Iris pigment epithelial cell (primary cell): ENCODE measurements around the gene RIPK4.

ENCODE experiments used
- DNase-seq: peaks from one replicate; pipeline ENCODE4 v3.0.0-alpha.2; 2011; ENCODE audit warnings: low read depth

RIPK4 gene

GRCh38 chr21:41766883-41767605, at the start of gene RIPK4:
RIPK4 (minus strand) TSS chr21:41767052; CDS start chr21:41767041, 11 bp downstream.
- no peak for DNase-seq

GRCh38 chr21:41815652-41816582, 49.1 kb upstream of the RIPK4 start:
- no peak for DNase-seq

DNA sequence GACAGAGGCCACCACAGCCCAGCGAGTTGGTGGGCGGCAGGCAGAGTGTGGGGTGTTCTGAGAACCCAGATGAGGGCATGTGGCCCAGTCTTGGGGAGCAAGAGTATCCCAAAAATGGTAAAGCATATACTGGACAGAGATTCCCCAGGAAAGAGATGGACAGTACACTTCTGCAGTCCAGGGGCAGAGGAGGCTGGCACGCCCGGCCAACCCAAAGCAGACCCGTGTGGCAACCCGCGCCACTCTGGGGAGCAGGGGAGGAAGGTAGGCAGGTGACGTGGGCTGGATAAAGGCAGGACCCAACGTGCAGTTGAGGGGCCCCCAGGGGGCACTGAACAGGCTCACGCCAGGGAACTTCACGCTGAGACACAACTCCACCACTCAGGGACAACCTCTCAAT, 46.4 kb upstream of the RIPK4 start:
- no peak for DNase-seq

DNA sequence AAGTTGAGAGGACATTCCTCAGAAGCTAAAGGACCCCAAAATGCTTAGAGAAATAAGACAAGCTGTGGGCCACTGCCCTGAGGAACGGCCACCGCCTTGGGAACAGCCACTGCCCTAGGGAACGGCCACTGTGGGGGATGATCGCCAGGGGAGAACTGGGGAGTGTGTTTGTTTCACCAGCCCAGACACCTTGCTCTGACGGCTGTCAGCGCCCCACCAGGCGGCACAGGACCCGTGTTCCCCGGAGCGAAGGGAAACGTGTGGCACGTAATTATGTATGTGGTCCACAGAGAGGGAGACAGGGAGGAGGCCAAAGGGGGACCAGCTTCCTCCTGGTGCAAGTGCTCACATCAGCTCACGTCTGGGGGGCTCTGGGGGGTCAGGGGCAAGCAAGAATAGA, 45.8 kb upstream of the RIPK4 start:
- DNase-seq, result no peak

DNA sequence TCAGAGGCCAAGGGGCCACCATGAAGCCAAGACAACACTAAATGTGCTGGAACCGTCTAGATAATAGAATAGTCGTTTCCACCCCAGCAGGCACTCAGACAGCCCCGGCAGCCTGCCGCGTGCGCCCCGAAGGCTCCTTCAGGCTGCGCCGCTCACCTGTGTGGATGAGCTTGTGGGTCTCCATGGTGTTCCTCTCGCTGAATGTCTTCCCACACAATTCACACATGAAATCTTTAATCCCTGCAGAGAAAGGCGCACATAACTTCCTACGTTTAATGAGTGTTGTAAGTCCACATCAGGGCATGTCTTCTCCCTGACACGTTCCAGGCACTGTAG, 43.7 kb upstream of the RIPK4 start:
- no peak for DNase-seq

DNA sequence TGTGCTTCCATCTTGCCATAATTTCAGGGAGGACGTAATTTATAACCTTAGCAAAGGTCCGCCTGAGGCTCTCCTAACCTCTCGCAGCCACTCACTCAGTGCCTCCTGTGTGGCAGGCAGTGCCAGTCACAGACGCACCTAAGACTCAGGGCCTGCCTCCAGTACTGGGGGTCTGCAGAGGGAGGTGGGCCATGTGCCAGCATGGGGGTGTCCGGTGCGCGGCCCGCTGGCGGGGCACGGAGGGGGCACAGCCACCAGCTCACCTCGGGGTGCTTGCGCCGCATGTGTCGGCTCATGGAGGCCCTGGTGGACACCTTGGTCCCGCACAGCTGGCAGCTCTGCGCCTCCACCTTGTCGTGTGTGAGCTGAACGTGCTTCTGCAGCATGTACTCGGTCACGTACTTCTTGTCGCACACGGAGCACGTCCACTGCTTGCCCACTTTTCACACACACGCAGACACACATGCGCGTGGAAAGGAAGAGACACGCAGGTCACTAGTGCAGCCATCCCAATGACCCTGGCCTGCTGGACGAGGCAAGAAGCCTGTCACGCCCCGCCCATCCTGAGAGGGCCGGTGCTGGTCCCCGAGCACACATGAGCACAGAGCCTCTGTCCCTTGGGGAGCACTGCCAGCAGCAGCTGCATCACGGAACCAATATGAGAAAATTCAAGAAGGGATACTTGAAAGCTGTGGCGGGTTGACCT, 43.2 kb upstream of the RIPK4 start:
- DNase-seq, result no peak

DNA sequence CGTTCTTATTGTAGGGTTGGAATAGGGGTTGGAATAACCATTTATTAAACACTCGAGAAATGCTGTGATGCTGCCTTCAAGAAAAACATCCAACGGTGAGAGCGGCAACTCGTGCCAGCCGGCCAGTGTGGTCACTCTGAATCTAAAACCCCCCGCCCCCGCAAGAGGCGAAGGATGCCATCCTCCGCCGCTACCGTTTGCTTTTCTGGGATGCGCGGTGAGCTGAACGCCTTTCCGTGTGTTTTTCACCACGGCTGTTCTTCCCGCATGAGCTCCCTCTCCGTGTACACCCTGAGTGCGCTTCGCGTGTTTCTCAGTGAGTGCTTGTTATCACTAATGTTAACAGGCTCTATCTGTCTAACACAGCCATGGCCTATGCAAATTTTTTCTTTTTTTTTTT, 42.0 kb upstream of the RIPK4 start:
- DNase-seq, result no peak

- DNase-seq, result no peak
These were observed 41.2 kb upstream of the RIPK4 start for GRCh38 chr21:41808094-41808493.

DNA sequence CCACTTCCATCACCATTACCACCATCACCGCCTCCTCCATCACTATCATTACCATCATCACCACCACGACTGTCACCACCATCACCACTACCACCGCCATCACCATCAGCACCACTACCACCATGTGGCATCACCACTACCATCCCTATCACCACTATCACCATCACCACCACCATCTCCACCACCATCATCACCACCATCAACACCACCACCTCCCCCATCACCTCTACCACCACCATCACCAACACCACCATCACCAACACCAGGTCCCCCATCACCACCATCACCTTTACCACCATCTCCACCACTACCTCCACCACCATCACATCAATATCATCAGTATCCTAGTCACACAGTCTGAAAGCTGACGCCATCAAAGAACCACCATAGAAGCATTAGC, 39.9 kb upstream of the RIPK4 start:
- no peak for DNase-seq

- no peak for DNase-seq
These were observed 38.8 kb upstream of the RIPK4 start for GRCh38 chr21:41805643-41806042.

- DNase-seq, result no peak
These were observed 38.2 kb upstream of the RIPK4 start for GRCh38 chr21:41805038-41805437.

DNA sequence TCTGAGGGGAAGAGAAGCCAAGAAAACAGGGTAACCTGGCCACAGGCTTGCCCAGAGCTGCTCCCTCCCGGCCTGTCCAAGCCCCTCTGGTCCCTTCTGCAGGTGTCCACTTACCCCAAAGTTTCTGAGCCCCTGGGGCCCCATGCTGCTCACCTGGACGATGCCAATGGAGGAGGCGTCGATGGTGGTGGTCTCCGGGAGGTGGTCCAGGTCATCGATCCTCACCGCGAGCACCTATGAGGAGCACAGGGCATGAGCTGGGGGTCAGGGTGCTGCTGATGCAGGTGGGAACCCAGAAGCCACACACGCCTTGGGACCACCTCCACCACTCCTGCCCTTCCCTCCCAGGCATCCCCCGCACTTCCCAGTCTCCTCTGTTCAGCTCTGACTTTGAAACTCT, 37.5 kb upstream of the RIPK4 start:
- no peak for DNase-seq

DNA sequence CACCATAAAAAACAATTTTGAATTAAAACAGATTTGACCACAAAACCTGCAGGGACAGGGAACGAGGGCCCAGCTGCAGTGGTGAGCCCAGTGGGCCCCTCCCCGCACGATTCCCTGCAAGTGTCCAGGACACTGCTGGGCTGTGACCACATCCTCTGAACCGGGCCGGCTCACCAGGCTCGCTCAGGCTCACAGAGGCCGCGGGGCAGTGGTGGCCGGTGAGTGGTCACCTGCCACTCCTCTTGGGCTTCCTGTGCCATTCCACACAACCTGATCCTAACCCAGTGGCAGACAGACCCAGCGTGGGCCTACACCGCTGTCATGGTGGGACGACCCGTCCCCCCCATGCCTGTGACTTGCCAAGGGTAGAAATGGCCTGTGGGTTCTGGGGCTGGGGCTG, 36.5 kb upstream of the RIPK4 start:
- no peak for DNase-seq

DNA sequence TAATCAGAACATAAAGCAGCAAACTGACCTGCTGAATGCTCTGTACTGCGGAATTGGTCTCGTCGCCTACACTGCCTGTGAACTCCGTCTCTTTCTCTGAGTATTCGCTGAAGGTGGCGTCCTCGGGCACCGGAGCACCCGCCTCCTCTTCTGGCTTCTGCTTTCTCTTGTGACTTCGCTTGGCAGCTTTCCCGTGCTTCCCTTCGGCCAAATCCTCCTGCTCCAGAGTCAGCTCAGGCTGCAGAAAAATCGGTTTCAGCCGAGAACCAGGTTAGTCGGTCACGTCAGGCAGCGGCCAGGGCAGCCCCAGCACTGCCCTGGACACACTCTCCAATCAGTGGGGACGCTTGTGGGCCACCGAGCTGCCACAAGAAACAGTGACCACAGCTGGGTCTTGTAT, 35.8 kb upstream of the RIPK4 start:
- peak; percentile 45 for DNase-seq

- DNase-seq, result no peak
These were observed 35.3 kb upstream of the RIPK4 start for GRCh38 chr21:41802198-41802584.

DNA sequence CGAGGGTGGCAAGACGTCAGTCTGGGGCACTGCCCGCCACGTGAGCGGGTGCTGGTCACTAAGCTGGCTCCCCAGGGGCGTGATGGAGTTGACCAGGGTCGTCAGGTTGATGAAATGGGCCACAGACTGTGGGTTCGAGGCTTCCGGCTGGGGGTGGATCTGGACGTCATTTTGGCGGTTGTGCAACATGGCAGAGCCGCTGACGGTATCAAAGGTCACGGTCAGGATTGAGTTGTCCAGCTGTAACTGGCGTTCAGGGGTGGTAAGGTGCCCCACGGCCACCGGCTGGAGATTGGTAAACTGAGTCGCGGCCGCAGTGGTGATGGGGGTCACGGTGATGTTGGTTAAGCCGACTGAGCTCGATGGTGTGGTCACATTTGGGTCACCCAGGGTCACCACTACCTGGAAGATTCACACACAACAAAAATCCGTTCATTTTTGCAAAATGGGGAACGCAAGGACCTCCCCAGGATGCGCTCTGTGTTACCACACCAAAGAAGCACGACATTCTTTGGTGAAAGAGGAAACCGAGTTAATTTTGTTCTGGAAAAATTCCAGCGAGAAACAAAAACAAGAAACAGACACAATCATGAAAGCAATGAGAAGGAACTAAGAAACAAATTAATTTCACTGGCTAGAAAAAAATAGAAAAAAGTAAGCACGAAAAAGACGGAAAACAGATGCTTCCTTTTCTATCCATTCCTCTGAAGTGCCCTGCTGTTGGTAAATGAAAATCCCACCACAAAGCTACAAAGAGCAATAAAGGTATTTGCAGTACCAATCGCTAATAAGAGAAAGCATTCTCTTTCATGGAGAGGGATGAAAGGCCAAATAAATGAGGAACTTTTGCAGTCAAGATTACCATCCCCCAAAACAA, 34.7 kb upstream of the RIPK4 start:
- DNase-seq, result no peak

GRCh38 chr21:41800425-41801320, 33.8 kb upstream of the RIPK4 start:
- no peak for DNase-seq

DNA sequence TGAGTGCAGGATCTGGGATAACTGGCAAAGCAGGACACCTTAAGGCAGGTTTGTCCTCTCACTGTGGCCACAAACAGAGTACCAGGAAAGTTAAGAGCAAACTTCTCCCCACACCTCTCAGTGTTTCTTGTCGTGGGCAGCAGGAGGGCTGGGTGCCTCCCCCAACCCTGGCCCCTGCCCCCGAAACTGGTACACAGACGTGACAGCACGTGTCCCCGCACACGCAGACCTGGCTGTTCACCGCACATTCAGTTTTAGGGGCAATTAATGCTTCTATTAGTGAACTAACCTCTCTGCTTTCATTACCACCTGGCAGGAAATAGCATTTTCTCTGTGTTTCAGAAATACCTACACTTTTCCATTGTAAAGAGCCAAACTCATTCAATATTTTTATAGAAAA, 32.9 kb upstream of the RIPK4 start:
- no peak for DNase-seq

DNA sequence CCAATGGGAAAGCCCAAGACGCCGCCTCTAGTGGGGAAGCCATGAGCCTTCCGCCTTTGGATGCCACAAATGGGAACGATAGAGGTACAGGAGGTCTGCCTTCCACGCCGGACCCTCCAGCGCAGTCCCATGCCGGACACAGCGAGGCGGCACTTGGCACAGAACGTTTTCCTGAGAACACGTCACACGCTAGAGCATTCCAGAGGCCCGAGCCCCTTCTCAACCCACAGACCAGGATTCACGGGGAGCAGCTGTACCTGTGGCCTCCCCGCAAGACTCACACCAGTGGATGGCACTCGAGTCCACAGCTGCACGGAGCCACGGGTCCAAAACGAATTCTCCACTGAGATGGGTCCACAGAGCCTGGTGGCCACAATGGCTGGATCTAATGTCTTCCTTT, 31.5 kb upstream of the RIPK4 start:
- DNase-seq, result no peak

DNA sequence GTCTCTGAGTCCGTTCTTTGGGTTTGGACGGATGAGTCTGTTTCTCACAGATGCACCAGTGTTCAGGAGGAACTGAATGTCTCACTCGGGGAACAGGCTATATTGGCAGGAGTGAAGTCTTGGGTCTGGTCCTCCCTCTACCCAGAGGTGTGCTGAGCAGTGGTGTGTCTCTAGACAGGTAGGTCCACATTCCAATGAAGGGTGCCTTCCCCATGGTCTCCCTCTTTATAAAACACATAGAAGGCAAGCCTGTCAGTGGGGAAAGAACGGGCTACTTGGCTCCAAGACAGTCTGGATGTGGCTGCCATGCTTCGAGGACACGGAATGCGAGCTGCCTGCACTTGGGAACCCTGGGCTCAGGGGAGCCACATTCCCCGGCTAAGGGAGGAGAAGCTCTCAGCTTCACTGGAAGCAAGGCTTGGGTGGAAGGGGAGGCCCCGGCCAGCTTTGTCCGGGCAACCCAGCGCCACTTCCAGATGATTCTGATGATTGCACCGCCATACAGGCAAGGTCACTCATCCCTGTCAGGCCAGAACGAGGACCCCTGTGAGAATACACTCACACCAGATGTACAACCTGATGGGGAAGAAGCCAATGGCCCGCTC, 29.7 kb upstream of the RIPK4 start:
- no peak for DNase-seq
